OCI-LY7 (cell line): ENCODE results near the gene EGLN3.

Experiments used
- EZH2phosphoT487 ChIP-seq: fragments of 200-600 bp; sonication (generic); IDR thresholded peaks from 2 replicates; pipeline ENCODE4 v1.6.1; 2018; ENCODE audit warnings: low read depth, borderline replicate concordance, mild to moderate bottlenecking, mixed run types, antibody characterized with exemption, low read length, moderate library complexity, mixed read lengths
- TF ChIP-seq, protein P1 (sequence below): fragments of 200-600 bp; sonication (generic); conservative IDR thresholded peaks from 2 replicates; pipeline ENCODE4 v1.5.1; 2014; ENCODE audit warnings: mild to moderate bottlenecking, antibody characterized with exemption, low read length, moderate library complexity, mixed read lengths

DNA sequence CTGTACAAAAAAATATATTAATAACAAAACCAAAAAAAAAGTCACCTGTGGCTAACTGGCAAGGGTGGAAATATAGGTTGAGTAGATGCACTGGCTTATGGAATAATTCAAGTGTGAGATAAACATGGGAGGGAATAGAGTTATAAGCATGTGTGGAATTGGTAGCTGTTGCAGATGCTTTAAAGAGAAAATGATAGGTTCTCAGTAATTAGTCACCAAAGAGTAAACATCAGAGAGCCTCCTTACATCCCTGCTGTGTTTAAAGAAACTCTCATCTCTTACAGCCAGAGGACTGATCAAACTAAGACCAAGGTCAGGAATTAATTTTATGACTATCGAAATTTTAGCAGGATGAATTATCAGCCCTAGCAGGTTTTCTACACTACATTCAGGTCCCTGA lies 70.5 kb downstream of the EGLN3 start:
- no peak for TF ChIP-seq EZH2phosphoT487
- TF ChIP-seq, protein P1, sequence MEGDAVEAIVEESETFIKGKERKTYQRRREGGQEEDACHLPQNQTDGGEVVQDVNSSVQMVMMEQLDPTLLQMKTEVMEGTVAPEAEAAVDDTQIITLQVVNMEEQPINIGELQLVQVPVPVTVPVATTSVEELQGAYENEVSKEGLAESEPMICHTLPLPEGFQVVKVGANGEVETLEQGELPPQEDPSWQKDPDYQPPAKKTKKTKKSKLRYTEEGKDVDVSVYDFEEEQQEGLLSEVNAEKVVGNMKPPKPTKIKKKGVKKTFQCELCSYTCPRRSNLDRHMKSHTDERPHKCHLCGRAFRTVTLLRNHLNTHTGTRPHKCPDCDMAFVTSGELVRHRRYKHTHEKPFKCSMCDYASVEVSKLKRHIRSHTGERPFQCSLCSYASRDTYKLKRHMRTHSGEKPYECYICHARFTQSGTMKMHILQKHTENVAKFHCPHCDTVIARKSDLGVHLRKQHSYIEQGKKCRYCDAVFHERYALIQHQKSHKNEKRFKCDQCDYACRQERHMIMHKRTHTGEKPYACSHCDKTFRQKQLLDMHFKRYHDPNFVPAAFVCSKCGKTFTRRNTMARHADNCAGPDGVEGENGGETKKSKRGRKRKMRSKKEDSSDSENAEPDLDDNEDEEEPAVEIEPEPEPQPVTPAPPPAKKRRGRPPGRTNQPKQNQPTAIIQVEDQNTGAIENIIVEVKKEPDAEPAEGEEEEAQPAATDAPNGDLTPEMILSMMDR = no peak
